OCI-LY3 (cell line): ENCODE results near the gene TAF1C.

Experiments
- H2AFZ ChIP-seq: fragments of 200-600, 300-600 bp; shearing (Covaris generic); 2 replicates; pipeline ENCODE4 v1.6.0; 2014; ENCODE audit warnings: antibody characterized with exemption, low read depth, low read length
- H3K27ac ChIP-seq: fragments of 200-600, 300-600 bp; sonication (generic); 2 replicates; pipeline ENCODE4 v1.5.1; 2014; ENCODE audit warnings: mild to moderate bottlenecking, low read length, moderate library complexity, mixed read lengths
- H3K27me3 ChIP-seq: fragments of 200-600, 300-600 bp; sonication (generic); 2 replicates; pipeline ENCODE4 v1.6.1; 2014; ENCODE audit warnings: low read depth, low read length, mixed read lengths
- H3K36me3 ChIP-seq: fragments of 200-600, 300-600 bp; sonication (generic); replicated peaks from 2 replicates; pipeline ENCODE3; 2014; ENCODE audit warnings: low read depth, low read length, mixed read lengths
- H3K4me1 ChIP-seq: fragments of 300-600, 200-600 bp; sonication (generic); 2 replicates; pipeline ENCODE4 v1.6.1; 2014; ENCODE audit warnings: low read length, mixed read lengths
- H3K4me2 ChIP-seq: fragments of 200-600, 300-600 bp; sonication (generic); 2 replicates; pipeline ENCODE4 v1.6.1; 2014; ENCODE audit warnings: low read length, mixed read lengths
- H3K4me3 ChIP-seq: fragments of 300-600, 200-600 bp; sonication (generic); 2 replicates; pipeline ENCODE4 v1.5.1; 2014; ENCODE audit warnings: antibody characterized with exemption, mild to moderate bottlenecking, low read length, moderate library complexity
- H3K79me2 ChIP-seq: fragments of 300-600, 200-600 bp; shearing (Covaris generic); 2 replicates; pipeline ENCODE4 v1.6.1; 2014; ENCODE audit warnings: mild to moderate bottlenecking, low read length, mixed read lengths
- H3K9ac ChIP-seq: fragments of 300-600, 200-600 bp; shearing (Covaris generic); 2 replicates; pipeline ENCODE4 v1.6.0; 2014; ENCODE audit warnings: mild to moderate bottlenecking, low read length, moderate library complexity
- H3K9me3 ChIP-seq: fragments of 200-600, 300-600 bp; shearing (Covaris generic); 2 replicates; pipeline ENCODE4 v1.6.1; 2014; ENCODE audit warnings: low read length, mixed read lengths; ENCODE audit not compliant: insufficient read depth
- H4K20me1 ChIP-seq: fragments of 200-600, 300-600 bp; sonication (generic); 2 replicates; pipeline ENCODE4 v1.6.1; 2016; ENCODE audit warnings: low read length, mixed read lengths; ENCODE audit not compliant: insufficient read depth
- CTCF ChIP-seq: fragments of 200-600, 300-600 bp; sonication (generic); IDR thresholded peaks from 2 replicates; pipeline ENCODE4 v1.5.1; 2014; ENCODE audit warnings: antibody characterized with exemption, low read length, low read depth
- EZH2phosphoT487 ChIP-seq: fragments of 200-600 bp; shearing (Covaris generic); IDR thresholded peaks from 2 replicates; pipeline ENCODE4 v1.6.1; 2018; ENCODE audit warnings: antibody characterized with exemption, mixed run types, low read depth

Gene TAF1C

GRCh38 chr16:84156342-84156784 is 30.5 kb downstream of the TAF1C start:
- peaks cover 48% of the 10 kb centered on the region for H3K27me3 ChIP-seq
- H2AFZ ChIP-seq = no peak overlapping the region
- no peak overlapping the region for H3K27ac ChIP-seq

GRCh38 chr16:84155771-84156170 is 31.1 kb downstream of the TAF1C start:
- Histone ChIP-seq H3K79me2 (no peaks in the 10 kb centered on the region), H3K4me1 (peaks cover 8% of the 10 kb centered on the region), H3K4me3 (no peak overlapping the region), H3K9ac (no peak overlapping the region), H3K36me3 (no peaks in the 10 kb centered on the region), H3K9me3 (no peaks in the 10 kb centered on the region), H3K27ac (no peak overlapping the region), H3K4me2 (no peak overlapping the region), H3K27me3 (peaks cover 44% of the 10 kb centered on the region), H2AFZ (no peak overlapping the region), H4K20me1 (no peaks in the 10 kb centered on the region)
- TF ChIP-seq CTCF (no peak), EZH2phosphoT487 (no peak)

More at GRCh38 chr16:84156342-84156784, 30.5 kb downstream of the TAF1C start:
- no peak overlapping the region for H3K4me2 ChIP-seq
- no peaks in the 10 kb centered on the region for H3K9me3 ChIP-seq
- peaks cover 8% of the 10 kb centered on the region for H3K4me1 ChIP-seq
- H3K79me2 ChIP-seq = no peaks in the 10 kb centered on the region
- H4K20me1 ChIP-seq = no peaks in the 10 kb centered on the region
- TF ChIP-seq EZH2phosphoT487 = no peak
- no peak for TF ChIP-seq CTCF
- no peak overlapping the region for H3K4me3 ChIP-seq
- no peaks in the 10 kb centered on the region for H3K36me3 ChIP-seq
- H3K9ac ChIP-seq = no peak overlapping the region

GRCh38 chr16:84155226-84155625 is 31.6 kb downstream of the TAF1C start:
- Histone ChIP-seq H3K36me3 (no peaks in the 10 kb centered on the region), H4K20me1 (no peaks in the 10 kb centered on the region), H2AFZ (no peak overlapping the region), H3K4me1 (peaks cover 8% of the 10 kb centered on the region), H3K27ac (no peak overlapping the region), H3K4me3 (no peak overlapping the region), H3K27me3 (peaks cover 44% of the 10 kb centered on the region), H3K4me2 (no peak overlapping the region), H3K9me3 (no peaks in the 10 kb centered on the region), H3K9ac (no peak overlapping the region), H3K79me2 (no peaks in the 10 kb centered on the region)
- TF ChIP-seq CTCF = no peak
- TF ChIP-seq EZH2phosphoT487 = no peak

GRCh38 chr16:84153660-84154214 is 33.1 kb downstream of the TAF1C start:
- peaks cover 30% of the 10 kb centered on the region for H3K27me3 ChIP-seq
- peaks cover 8% of the 10 kb centered on the region for H3K4me1 ChIP-seq
- H3K4me3 ChIP-seq = no peak overlapping the region
- no peaks in the 10 kb centered on the region for H3K79me2 ChIP-seq
- no peaks in the 10 kb centered on the region for H3K36me3 ChIP-seq
- H3K9ac ChIP-seq = no peak overlapping the region
- no peaks in the 10 kb centered on the region for H4K20me1 ChIP-seq
- TF ChIP-seq EZH2phosphoT487 (no peak), CTCF (no peak)
- no peak overlapping the region for H2AFZ ChIP-seq
- no peak overlapping the region for H3K4me2 ChIP-seq
- no peak overlapping the region for H3K27ac ChIP-seq
- no peaks in the 10 kb centered on the region for H3K9me3 ChIP-seq
